HEK293 (cell line): Measurements from ENCODE around the gene CHEK1.

Experiments used
- CTCF ChIP-seq: fragments of 450-650 bp; formaldehyde crosslinking; IDR thresholded peaks from 2 replicates; pipeline ENCODE4 v1.5.1; 2016; ENCODE audit warnings: missing biosample characterization, missing genetic modification characterization
- GLIS1 ChIP-seq: fragments of 450-650 bp; formaldehyde crosslinking; IDR thresholded peaks from 2 replicates; pipeline ENCODE4 v1.5.1; 2016; ENCODE audit warnings: missing biosample characterization, missing genetic modification characterization
- REST ChIP-seq: fragments of 450-650 bp; formaldehyde crosslinking; IDR thresholded peaks from 2 replicates; pipeline ENCODE4 v1.5.1; 2016; ENCODE audit warnings: missing biosample characterization, missing genetic modification characterization
- ZBTB49 ChIP-seq: fragments of 450-650 bp; formaldehyde crosslinking; IDR thresholded peaks from 2 replicates; pipeline ENCODE4 v1.5.1; 2016; ENCODE audit warnings: missing biosample characterization, missing genetic modification characterization, low read depth
- ZNF311 ChIP-seq: fragments of 450-650 bp; formaldehyde crosslinking; IDR thresholded peaks from 2 replicates; pipeline ENCODE4 v1.5.1; 2017; ENCODE audit warnings: missing biosample characterization, missing genetic modification characterization, borderline replicate concordance
- ZNF426 ChIP-seq: fragments of 450-650 bp; formaldehyde crosslinking; IDR thresholded peaks from 2 replicates; pipeline ENCODE4 v1.5.1; 2017; ENCODE audit warnings: missing biosample characterization, missing genetic modification characterization, mild to moderate bottlenecking, inconsistent platforms, moderate library complexity
- ZNF449 ChIP-seq: fragments of 450-650 bp; formaldehyde crosslinking; IDR thresholded peaks from 2 replicates; pipeline ENCODE4 v1.5.1; 2017; ENCODE audit warnings: missing biosample characterization, mild to moderate bottlenecking, missing genetic modification characterization, moderate library complexity
- ZNF558 ChIP-seq: fragments of 450-650 bp; formaldehyde crosslinking; IDR thresholded peaks from 2 replicates; pipeline ENCODE4 v1.5.1; 2016; ENCODE audit warnings: missing biosample characterization, missing genetic modification characterization
- ZNF624 ChIP-seq: fragments of 450-650 bp; formaldehyde crosslinking; IDR thresholded peaks from 2 replicates; pipeline ENCODE4 v1.5.1; 2017; ENCODE audit warnings: missing biosample characterization, missing genetic modification characterization
- ZNF76 ChIP-seq: fragments of 450-650 bp; formaldehyde crosslinking; IDR thresholded peaks from 2 replicates; pipeline ENCODE4; 2016; ENCODE audit warnings: low read depth, missing biosample characterization, missing genetic modification characterization, borderline replicate concordance
- ZNF830 ChIP-seq: fragments of 450-650 bp; IDR thresholded peaks from 2 replicates; pipeline ENCODE4 v1.5.0; 2018; ENCODE audit warnings: missing biosample characterization, missing genetic modification characterization, low read depth, mild to moderate bottlenecking, moderate library complexity

GRCh38 chr11:125637840-125638239, 12.9 kb downstream of the CHEK1 start:
- TF ChIP-seq ZNF830 (tag by site-specific recombination) (no peak), CTCF (tag by site-specific recombination) (no peak), ZBTB49 (tag by site-specific recombination) (no peak), GLIS1 (tag by site-specific recombination) (no peak), ZNF76 (tag by site-specific recombination) (no peak), ZNF624 (tag by site-specific recombination) (no peak), ZNF311 (tag by site-specific recombination) (no peak), ZNF558 (tag by site-specific recombination) (no peak), ZNF426 (no peak), REST (tag by site-specific recombination) (no peak), ZNF449 (tag by site-specific recombination) (no peak)
